ENCODE data around the gene CEMIP.

- no peak for TF ChIP-seq CTCF (conservative IDR thresholded peaks at IDR 0.05; ENCODE audit: low read length)
- TF ChIP-seq EZH2phosphoT487 (IDR thresholded peaks at IDR 0.05; ENCODE audit: borderline replicate concordance) = no peak
Observed at GRCh38 chr15:80730926-80731325, 48.2 kb upstream of the CEMIP start.

Measured in Loucy (cell line).